Suprapubic skin (tissue), 3 donors: Measurements from ENCODE around the gene ITSN1.

ENCODE experiments used
- POLR2A ChIP-seq, 2 donors: fragments of 450-650 bp; IDR thresholded peaks; one replicate each; pipeline ENCODE4 v1.6.1; 2017; ENCODE audit warnings: antibody characterized with exemption in 2 of 2, mild to moderate bottlenecking in 2 of 2, moderate library complexity in 2 of 2
- TF ChIP-seq, protein P1 (sequence below), 2 donors: fragments of 200-600 bp in 1 of 2; fragments of 450-650 bp in 1 of 2; sonication (generic) in 1 of 2; IDR thresholded peaks; one replicate each; pipeline ENCODE4 v1.5.1; 2016 to 2019; ENCODE audit warnings: antibody characterized with exemption in 2 of 2, mild to moderate bottlenecking in 1 of 2, moderate library complexity in 1 of 2

DNA sequence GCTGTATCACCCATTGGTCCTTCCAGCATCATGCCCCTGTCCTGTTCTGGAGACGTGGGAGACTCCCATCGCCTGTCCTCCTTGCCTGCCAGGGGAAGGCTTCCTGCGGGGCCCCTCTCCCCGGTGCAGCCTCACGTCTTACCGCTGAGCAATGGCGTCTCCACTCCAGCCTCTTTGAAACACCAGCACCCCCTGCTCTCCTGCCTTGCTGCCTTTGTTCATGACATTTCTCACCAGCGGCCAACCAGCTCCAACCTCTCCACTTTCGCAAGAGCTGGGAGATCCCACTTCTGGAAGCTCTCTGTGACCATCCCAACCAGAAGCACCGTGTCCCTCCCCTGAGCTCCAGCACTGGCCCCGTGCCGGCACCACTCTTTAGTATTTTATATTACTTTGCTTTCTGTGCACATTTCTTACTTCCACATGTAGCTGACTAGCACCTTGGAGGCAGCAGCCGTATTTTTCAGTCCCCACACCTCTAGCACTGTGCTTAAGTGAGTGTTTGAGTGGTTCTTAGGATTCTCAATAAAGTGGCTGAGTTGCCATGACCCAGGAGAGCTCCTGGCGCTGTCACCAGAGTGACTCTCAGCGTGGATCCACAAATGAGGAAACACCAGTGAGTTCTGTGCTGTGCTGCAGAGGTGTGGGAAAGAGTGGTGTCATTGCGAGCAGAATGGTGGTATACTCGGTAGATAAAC lies 189.8 kb downstream of the ITSN1 start:
- TF ChIP-seq POLR2A (IDR thresholded peaks at IDR 0.05), result no peak
- TF ChIP-seq, protein P1, sequence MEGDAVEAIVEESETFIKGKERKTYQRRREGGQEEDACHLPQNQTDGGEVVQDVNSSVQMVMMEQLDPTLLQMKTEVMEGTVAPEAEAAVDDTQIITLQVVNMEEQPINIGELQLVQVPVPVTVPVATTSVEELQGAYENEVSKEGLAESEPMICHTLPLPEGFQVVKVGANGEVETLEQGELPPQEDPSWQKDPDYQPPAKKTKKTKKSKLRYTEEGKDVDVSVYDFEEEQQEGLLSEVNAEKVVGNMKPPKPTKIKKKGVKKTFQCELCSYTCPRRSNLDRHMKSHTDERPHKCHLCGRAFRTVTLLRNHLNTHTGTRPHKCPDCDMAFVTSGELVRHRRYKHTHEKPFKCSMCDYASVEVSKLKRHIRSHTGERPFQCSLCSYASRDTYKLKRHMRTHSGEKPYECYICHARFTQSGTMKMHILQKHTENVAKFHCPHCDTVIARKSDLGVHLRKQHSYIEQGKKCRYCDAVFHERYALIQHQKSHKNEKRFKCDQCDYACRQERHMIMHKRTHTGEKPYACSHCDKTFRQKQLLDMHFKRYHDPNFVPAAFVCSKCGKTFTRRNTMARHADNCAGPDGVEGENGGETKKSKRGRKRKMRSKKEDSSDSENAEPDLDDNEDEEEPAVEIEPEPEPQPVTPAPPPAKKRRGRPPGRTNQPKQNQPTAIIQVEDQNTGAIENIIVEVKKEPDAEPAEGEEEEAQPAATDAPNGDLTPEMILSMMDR (IDR thresholded peaks at IDR 0.05), result no peak
